Breast epithelium (tissue), 4 donors: ENCODE data around the gene CCM2L. TPM values are rescaled to one million over a fixed set of nuclear protein-coding genes. Genes with fewer than 3 reads are reported as not detected.

Source experiments
- DNase-seq, 2 donors: peaks; one replicate each; pipeline ENCODE4 v3.0.0-alpha.2; 2019; ENCODE audit warnings: low spot score in 2 of 2
- H3K27ac ChIP-seq, 2 donors: fragments of 200-600 bp; sonication (generic) in 1 of 2; one replicate each; pipeline ENCODE4 v1.5.1; 2016 to 2019; ENCODE audit warnings: mild to moderate bottlenecking in 1 of 2
- H3K27me3 ChIP-seq, 2 donors: fragments of 200-600 bp; sonication (generic) in 1 of 2; one replicate each; pipeline versions ENCODE4 v1.5.1 to v1.6.0; 2017 to 2019; ENCODE audit warnings: control low read depth in 1 of 2, mild to moderate bottlenecking in 1 of 2
- H3K36me3 ChIP-seq: fragments of 200-600 bp; one replicate; pipeline ENCODE4 v1.5.1; 2019
- H3K4me1 ChIP-seq, 2 donors: fragments of 200-600 bp; sonication (generic); one replicate each; pipeline ENCODE4 v1.5.1; 2016 to 2019; ENCODE audit warnings: control low read depth in 1 of 2
- H3K4me3 ChIP-seq, 3 donors: fragments of 200-600 bp; sonication (generic); 1 replicate in 2 of 3; 2 replicates in 1 of 3; pipeline ENCODE4 v1.5.1; 2016 to 2019; ENCODE audit warnings: mild to moderate bottlenecking in 3 of 3, moderate library complexity in 2 of 3
- H3K9me3 ChIP-seq, 2 donors: fragments of 200-600 bp; sonication (generic) in 1 of 2; one replicate each; pipeline ENCODE4 v1.5.1; 2016 to 2019; ENCODE audit warnings: control low read depth in 1 of 2
- CTCF ChIP-seq, 3 donors: fragments of 450-650 bp; IDR thresholded peaks; one replicate each; pipeline ENCODE4 v1.5.1; 2016 to 2017; ENCODE audit warnings: antibody characterized with exemption in 3 of 3, mild to moderate bottlenecking in 3 of 3, moderate library complexity in 3 of 3
- POLR2A ChIP-seq: fragments of 450-650 bp; IDR thresholded peaks from one replicate; pipeline ENCODE4 v1.6.1; 2016; ENCODE audit warnings: antibody characterized with exemption, mild to moderate bottlenecking, moderate library complexity
- POLR2AphosphoS5 ChIP-seq, 3 donors: sonication (generic); formaldehyde crosslinking; IDR thresholded peaks; one replicate each; pipeline ENCODE4 v1.6.1; 2017; ENCODE audit warnings: antibody characterized with exemption in 3 of 3
- intact Hi-C: fragments of 100-400 bp; cut with DNase I; formaldehyde crosslinking; loops from one replicate; pipeline ENCODE4 v1.15.1; 2023; ENCODE audit warnings: low total_unique reads
- total RNA-seq, 3 donors: library from RNA; depleted of rRNA; stranded (reverse); fragments of >200 nt; gene quantifications; one replicate each; pipeline ENCODE4 v1.1.0, GENCODE V29; 2016

CCM2L gene
- total RNA-seq, 3 donors from 2014 or later = 2.8 to 9.2 (median 4.6) TPM

GRCh38 chr20:31975874-31976273, 34.4 kb upstream of the CCM2L start:
- H3K4me1 ChIP-seq = no peaks in the 10 kb centered on the region
- TF ChIP-seq POLR2AphosphoS5 (IDR thresholded peaks at IDR 0.05) = no peak
- TF ChIP-seq POLR2A = no peak
- no peak for TF ChIP-seq CTCF (IDR thresholded peaks at IDR 0.05)
- no peak overlapping the region for H3K4me3 ChIP-seq
- DNase-seq = no peak
- intact Hi-C loops = no loop called here
- no peak overlapping the region for H3K27ac ChIP-seq
- peaks cover 0 to 23% of the 10 kb centered on the region in 2 donors for H3K27me3 ChIP-seq
- no peaks in the 10 kb centered on the region for H3K9me3 ChIP-seq
- no peaks in the 10 kb centered on the region for H3K36me3 ChIP-seq

GRCh38 chr20:31977080-31977479, 33.2 kb upstream of the CCM2L start:
- Histone ChIP-seq H3K4me3 (no peak overlapping the region), H3K27me3 (peaks cover 0 to 23% of the 10 kb centered on the region in 2 donors), H3K4me1 (no peaks in the 10 kb centered on the region), H3K36me3 (no peaks in the 10 kb centered on the region), H3K9me3 (no peaks in the 10 kb centered on the region), H3K27ac (no peak overlapping the region)
- DNase-seq = no peak
- TF ChIP-seq POLR2A (no peak), CTCF (IDR thresholded peaks at IDR 0.05) (no peak), POLR2AphosphoS5 (IDR thresholded peaks at IDR 0.05) (no peak)
- intact Hi-C loops = no loop called here

- Histone ChIP-seq H3K27ac (no peak overlapping the region), H3K4me3 (no peak overlapping the region), H3K9me3 (no peaks in the 10 kb centered on the region), H3K4me1 (no peaks in the 10 kb centered on the region), H3K27me3 (peaks cover 0 to 16% of the 10 kb centered on the region in 2 donors), H3K36me3 (no peaks in the 10 kb centered on the region)
- DNase-seq = no peak
- TF ChIP-seq POLR2AphosphoS5 (IDR thresholded peaks at IDR 0.05) (no peak), POLR2A (no peak), CTCF (IDR thresholded peaks at IDR 0.05) (no peak)
- intact Hi-C loops = no loop called here
These were observed 30.4 kb upstream of the CCM2L start for GRCh38 chr20:31979713-31980426.

GRCh38 chr20:31981784-31982183, 28.5 kb upstream of the CCM2L start:
- TF ChIP-seq CTCF (IDR thresholded peaks at IDR 0.05) (no peak), POLR2AphosphoS5 (IDR thresholded peaks at IDR 0.05) (no peak), POLR2A (no peak)
- intact Hi-C loops = no loop called here
- H3K4me3 ChIP-seq = no peak overlapping the region
- no peaks in the 10 kb centered on the region for H3K36me3 ChIP-seq
- H3K4me1 ChIP-seq = no peaks in the 10 kb centered on the region
- no peaks in the 10 kb centered on the region for H3K9me3 ChIP-seq
- no peak for DNase-seq
- peaks cover 0 to 10% of the 10 kb centered on the region in 2 donors for H3K27me3 ChIP-seq
- no peak overlapping the region for H3K27ac ChIP-seq

GRCh38 chr20:31984981-31985471, 25.2 kb upstream of the CCM2L start:
- intact Hi-C loops = loop anchor here (1.0 kb wide), 1 partner anchor 40 kb away; no protein-coding TSS in a partner anchor
- H3K4me3 ChIP-seq = no peak overlapping the region
- DNase-seq = no peak
- H3K27ac ChIP-seq = no peak overlapping the region
- no peaks in the 10 kb centered on the region for H3K4me1 ChIP-seq
- H3K27me3 ChIP-seq = peaks cover 0 to 5% of the 10 kb centered on the region in 2 donors
- no peaks in the 10 kb centered on the region for H3K9me3 ChIP-seq
- no peaks in the 10 kb centered on the region for H3K36me3 ChIP-seq
- TF ChIP-seq POLR2A (no peak), CTCF (IDR thresholded peaks at IDR 0.05) (no peak), POLR2AphosphoS5 (IDR thresholded peaks at IDR 0.05) (no peak)
